Activated B cell treated with CpG ODN at 0.5 μM for 24 hours (primary cell): ENCODE results near the gene ANXA2. TPM values are rescaled to one million over a fixed set of nuclear protein-coding genes. Genes with fewer than 3 reads are reported as not detected.

ENCODE experiments used
- ATAC-seq: fragments of 200-7000 bp; cut with Tn5 transposase; one replicate; pipeline ENCODE4 v1.10.0; 2021; ENCODE audit warnings: low read depth, mild to moderate bottlenecking, moderate library complexity
- CTCF ChIA-PET: fragments of 350-600 bp; sonication (Branson Sonifier 250); formaldehyde crosslinking; loops from one replicate; lab custom pipeline; 2021; ENCODE audit warnings: antibody characterized with exemption; lab: Charles Lee
- POLR2A ChIA-PET: fragments of 350-600 bp; sonication (Branson Sonifier 250); formaldehyde crosslinking; loops from one replicate; lab custom pipeline; 2021; ENCODE audit warnings: antibody characterized with exemption; lab: Charles Lee
- DNase-seq: peaks from one replicate; pipeline ENCODE4 v3.0.0; 2022
- H3K27ac Mint-ChIP-seq: one replicate; pipeline ENCODE4 v1.8.0; 2020; ENCODE audit warnings: mixed read lengths
- H3K27me3 Mint-ChIP-seq: one replicate; pipeline ENCODE4 v1.8.0; 2021; ENCODE audit warnings: mixed read lengths
- H3K36me3 Mint-ChIP-seq: one replicate; pipeline ENCODE4 v1.8.0; 2021; ENCODE audit warnings: low read depth, mixed read lengths
- H3K4me1 Mint-ChIP-seq: one replicate; pipeline ENCODE4 v1.8.0; 2021; ENCODE audit warnings: mixed read lengths
- H3K4me3 Mint-ChIP-seq: one replicate; pipeline ENCODE4 v1.8.0; 2020; ENCODE audit warnings: mild to moderate bottlenecking, mixed read lengths
- H3K9me3 Mint-ChIP-seq: one replicate; pipeline ENCODE4 v1.8.0; 2020; ENCODE audit warnings: mixed read lengths
- intact Hi-C: fragments of 100-400 bp; cut with micrococcal nuclease; formaldehyde crosslinking; loops from one replicate; pipeline ENCODE4 v1.15.1; 2024
- total RNA-seq: library from RNA; stranded (reverse); gene quantifications from 2 replicates; pipeline ENCODE4 v1.2.3, GENCODE V29; 2022
- TF ChIP-seq, protein P1 (sequence below): fragments of 200-600 bp; IDR thresholded peaks from one replicate; pipeline ENCODE4 v1.8.0; 2022; ENCODE audit warnings: antibody characterized with exemption, mild to moderate bottlenecking

Gene ANXA2
- total RNA-seq, 1 donor from 2014 or later, result 218 TPM

DNA sequence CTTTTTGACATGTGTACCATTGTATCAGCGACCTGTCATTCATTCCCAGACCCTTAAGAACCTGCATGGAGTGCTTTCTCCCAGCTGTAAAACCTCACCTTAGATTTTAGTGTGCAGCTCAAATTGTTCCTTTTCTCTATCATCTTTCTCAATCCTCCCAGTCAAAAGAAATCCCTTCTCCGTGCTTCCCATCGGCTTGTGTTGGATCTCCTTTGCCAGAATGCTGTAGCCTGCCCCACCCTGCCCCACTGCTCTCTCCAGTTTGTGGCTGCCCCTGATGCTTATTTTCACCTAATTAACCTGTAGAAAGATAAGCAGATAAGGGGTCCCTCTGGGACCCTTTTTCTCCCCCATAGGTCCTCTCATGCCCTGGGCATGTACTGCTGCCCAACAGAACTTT lies 51.1 kb downstream of the ANXA2 start:
- intact Hi-C loops, result no loop called here
- Mint-ChIP-seq H3K27ac (no peak overlapping the region), H3K36me3 (peaks cover 65% of the 10 kb centered on the region), H3K4me1 (no peaks in the 10 kb centered on the region), H3K4me3 (no peak overlapping the region), H3K27me3 (no peaks in the 10 kb centered on the region), H3K9me3 (no peaks in the 10 kb centered on the region)
- TF ChIP-seq, protein P1, sequence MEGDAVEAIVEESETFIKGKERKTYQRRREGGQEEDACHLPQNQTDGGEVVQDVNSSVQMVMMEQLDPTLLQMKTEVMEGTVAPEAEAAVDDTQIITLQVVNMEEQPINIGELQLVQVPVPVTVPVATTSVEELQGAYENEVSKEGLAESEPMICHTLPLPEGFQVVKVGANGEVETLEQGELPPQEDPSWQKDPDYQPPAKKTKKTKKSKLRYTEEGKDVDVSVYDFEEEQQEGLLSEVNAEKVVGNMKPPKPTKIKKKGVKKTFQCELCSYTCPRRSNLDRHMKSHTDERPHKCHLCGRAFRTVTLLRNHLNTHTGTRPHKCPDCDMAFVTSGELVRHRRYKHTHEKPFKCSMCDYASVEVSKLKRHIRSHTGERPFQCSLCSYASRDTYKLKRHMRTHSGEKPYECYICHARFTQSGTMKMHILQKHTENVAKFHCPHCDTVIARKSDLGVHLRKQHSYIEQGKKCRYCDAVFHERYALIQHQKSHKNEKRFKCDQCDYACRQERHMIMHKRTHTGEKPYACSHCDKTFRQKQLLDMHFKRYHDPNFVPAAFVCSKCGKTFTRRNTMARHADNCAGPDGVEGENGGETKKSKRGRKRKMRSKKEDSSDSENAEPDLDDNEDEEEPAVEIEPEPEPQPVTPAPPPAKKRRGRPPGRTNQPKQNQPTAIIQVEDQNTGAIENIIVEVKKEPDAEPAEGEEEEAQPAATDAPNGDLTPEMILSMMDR, result no peak
- ATAC-seq (no peak), DNase-seq (no peak)
- CTCF ChIA-PET, result no interaction called here
- POLR2A ChIA-PET, result no interaction called here

DNA sequence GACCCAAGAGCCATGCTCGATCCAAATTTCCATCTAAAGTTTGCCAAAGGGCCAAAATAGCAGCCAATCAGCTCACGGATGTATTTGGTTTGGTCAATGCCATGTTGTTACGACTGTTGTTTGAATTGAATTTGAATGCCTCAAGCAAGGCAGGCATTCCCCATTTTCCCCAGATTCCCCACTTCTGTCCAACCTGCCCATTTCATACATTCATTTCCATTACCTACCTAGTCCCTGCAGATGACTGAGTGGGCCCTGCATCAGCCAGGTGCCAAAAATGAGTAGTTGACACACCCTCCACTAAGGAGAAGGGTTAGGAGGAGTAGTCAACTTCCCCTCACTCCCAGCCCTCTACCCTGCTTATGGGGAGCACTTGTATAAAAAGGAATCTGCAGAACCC lies 51.7 kb downstream of the ANXA2 start:
- H3K9me3 Mint-ChIP-seq, result no peaks in the 10 kb centered on the region
- POLR2A ChIA-PET, result no interaction called here
- H3K4me1 Mint-ChIP-seq, result no peaks in the 10 kb centered on the region
- no peak for ATAC-seq
- H3K27ac Mint-ChIP-seq, result no peak overlapping the region
- TF ChIP-seq, protein P1, result no peak
- DNase-seq, result no peak
- peaks cover 60% of the 10 kb centered on the region for H3K36me3 Mint-ChIP-seq
- intact Hi-C loops, result no loop called here
- CTCF ChIA-PET, result no interaction called here
- no peak overlapping the region for H3K4me3 Mint-ChIP-seq
- H3K27me3 Mint-ChIP-seq, result no peaks in the 10 kb centered on the region

DNA sequence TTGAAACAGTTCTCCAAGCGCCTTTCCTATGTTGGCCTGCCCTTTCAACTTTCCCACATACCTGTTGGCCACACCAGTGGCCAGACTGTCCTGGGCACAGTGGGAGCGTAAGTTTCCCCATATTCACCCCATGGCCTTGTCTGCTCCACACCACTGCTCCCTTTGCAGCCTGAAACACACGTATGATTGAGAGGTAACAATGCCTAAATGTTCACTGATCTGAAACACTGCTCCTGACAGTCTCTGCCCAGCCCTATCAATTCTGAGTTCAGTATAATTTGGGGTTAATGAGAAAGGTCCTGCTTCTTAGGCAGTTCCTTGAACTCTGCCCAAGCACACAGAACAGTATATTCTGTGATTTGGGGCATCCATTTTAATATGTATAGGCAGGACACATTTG lies 52.2 kb downstream of the ANXA2 start:
- DNase-seq (no peak), ATAC-seq (no peak)
- Mint-ChIP-seq H3K27me3 (no peaks in the 10 kb centered on the region), H3K9me3 (no peaks in the 10 kb centered on the region), H3K36me3 (peaks cover 55% of the 10 kb centered on the region), H3K4me3 (no peak overlapping the region), H3K27ac (no peak overlapping the region), H3K4me1 (no peaks in the 10 kb centered on the region)
- intact Hi-C loops, result no loop called here
- ChIA-PET CTCF (no interaction called here), POLR2A (no interaction called here)
- TF ChIP-seq, protein P1, result no peak

DNA sequence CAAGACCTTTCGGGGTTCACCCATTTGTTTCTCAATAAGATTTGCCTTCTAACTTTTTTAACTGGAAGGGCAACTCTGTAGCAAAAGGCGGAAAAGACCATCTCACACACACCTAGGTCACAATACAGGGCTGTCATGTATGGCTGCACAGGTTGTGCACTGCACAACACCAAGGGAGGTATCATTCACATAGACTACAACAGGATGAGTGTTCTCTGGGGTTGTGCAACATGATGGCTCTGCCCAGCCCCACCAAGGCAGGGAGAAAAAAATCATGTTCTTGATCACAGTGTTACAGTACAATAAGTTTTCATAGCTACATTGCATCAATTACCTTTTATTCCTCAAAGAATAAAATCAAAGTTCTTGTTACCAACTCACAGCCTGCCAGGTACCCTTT lies 52.8 kb downstream of the ANXA2 start:
- no peaks in the 10 kb centered on the region for H3K9me3 Mint-ChIP-seq
- ChIA-PET CTCF (no interaction called here), POLR2A (no interaction called here)
- H3K4me1 Mint-ChIP-seq, result no peaks in the 10 kb centered on the region
- no peak for ATAC-seq
- DNase-seq, result no peak
- peaks cover 49% of the 10 kb centered on the region for H3K36me3 Mint-ChIP-seq
- H3K27me3 Mint-ChIP-seq, result no peaks in the 10 kb centered on the region
- no peak overlapping the region for H3K27ac Mint-ChIP-seq
- intact Hi-C loops, result no loop called here
- TF ChIP-seq, protein P1, result no peak
- no peak overlapping the region for H3K4me3 Mint-ChIP-seq

DNA sequence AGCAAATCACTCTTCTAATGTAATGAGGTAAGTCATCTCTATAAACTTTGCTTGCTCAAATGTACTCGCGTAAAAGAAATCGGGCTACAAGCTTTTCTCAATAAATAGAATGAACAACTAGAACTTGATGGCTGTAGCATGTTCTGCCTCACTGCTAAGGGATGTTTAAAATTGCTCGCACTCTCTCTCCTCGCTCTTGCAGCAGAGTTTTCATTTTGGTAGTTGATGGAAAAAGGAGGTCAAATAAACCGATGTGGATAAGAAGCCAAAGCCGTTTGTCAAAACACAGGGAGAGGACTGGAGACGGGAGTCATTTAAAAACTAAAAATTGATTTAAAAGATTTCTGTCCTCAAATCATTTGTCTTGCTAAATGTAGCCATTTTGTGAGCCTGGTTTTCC lies 53.3 kb downstream of the ANXA2 start:
- Mint-ChIP-seq H3K27ac (no peak overlapping the region), H3K36me3 (peaks cover 47% of the 10 kb centered on the region), H3K4me1 (no peaks in the 10 kb centered on the region), H3K4me3 (no peak overlapping the region), H3K27me3 (no peaks in the 10 kb centered on the region), H3K9me3 (no peaks in the 10 kb centered on the region)
- TF ChIP-seq, protein P1, result no peak
- CTCF ChIA-PET, result no interaction called here
- intact Hi-C loops, result no loop called here
- DNase-seq (no peak), ATAC-seq (no peak)
- POLR2A ChIA-PET, result no interaction called here
